Stimulated activated CD8-positive, alpha-beta memory T cell treated with anti-CD3 and anti-CD28 coated beads, Interleukin-4, amount 100 ng/mL, for 48 hours (primary cell): ENCODE data around the gene MCFD2.
"Not testable (repeated sequence)": the region's sequence is repeated elsewhere in the genome, so short reads cannot be mapped to it uniquely, and the experiment has no call there.

Experiments used
- DNase-seq: peaks from one replicate; pipeline ENCODE4 v3.0.0-alpha.2; 2020

The MCFD2 gene

DNA sequence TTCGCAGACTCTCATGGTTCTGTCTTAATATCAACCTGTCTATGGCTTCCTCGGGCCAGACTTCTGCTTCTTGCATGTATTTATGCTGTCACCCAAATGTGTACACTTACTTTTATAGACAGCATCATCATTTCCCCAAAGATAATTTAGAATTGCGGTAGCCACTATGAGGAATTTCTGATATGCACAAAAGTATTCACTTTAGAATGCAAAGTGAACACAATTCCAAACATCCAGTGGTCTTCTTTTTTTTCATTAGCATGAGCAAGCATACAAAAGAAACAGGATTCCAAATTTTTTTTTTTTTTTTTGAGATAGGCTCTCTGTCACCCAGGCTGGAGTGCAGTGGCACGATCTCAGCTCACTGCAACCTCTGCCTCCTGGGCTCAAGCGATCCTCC lies 21.0 kb upstream of the MCFD2 start:
- DNase-seq = no peak

DNA sequence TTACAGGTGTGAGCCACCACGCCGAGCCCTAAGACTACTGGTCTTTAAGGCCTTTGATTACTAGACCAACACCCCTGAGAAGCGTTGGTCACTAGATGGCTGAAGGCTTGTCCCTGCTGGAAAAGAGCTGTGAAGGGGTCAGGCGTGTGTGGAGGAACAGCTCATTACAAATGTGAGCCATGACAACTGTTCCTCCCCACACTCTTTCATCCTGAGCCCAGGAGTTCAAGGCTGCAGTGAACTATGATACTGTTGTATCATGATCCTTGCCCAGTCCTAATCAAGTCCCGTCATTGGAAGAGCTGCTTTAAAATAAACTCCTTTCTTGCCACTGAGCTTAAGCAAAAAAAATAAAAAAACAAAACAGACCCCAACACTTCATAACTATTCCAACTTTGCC lies 19.5 kb upstream of the MCFD2 start:
- no peak for DNase-seq

DNA sequence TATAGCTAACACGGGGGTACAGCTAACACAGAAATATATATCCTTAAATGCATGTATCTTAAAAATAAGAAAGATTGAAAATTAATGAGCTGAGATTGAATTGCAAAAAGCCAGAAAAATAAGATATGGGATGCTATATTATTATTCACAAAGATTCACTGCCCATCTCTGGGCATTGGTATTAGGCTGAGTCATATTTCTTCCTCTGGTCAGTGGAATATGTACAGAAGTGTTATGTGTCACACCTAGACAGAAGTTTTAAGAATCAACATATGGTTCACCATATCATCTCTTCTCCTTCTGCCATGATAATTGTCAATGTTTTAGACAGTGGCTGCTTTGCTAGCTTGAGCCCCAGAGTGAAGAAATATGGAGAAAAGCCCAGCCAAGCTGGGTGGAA lies 14.0 kb upstream of the MCFD2 start:
- no peak for DNase-seq

DNA sequence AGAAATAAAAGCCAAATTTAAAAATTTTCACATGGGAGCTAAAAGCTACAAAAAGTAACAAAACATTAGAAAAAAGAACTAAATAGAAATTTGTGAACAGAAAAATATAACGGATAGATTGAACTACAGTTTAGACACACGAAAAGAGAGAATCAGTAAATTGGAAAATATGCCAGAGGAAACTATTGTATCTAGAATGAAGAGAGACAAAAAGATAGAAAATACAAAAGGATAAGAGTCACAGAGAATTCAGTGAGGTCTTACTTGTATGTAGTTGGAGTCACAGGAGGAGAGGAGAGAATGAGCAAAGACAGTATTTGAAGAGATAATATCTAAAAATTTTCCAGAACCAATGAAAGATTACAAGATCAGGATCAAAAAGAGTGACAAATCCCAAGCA lies 11.3 kb upstream of the MCFD2 start:
- DNase-seq = no peak

DNA sequence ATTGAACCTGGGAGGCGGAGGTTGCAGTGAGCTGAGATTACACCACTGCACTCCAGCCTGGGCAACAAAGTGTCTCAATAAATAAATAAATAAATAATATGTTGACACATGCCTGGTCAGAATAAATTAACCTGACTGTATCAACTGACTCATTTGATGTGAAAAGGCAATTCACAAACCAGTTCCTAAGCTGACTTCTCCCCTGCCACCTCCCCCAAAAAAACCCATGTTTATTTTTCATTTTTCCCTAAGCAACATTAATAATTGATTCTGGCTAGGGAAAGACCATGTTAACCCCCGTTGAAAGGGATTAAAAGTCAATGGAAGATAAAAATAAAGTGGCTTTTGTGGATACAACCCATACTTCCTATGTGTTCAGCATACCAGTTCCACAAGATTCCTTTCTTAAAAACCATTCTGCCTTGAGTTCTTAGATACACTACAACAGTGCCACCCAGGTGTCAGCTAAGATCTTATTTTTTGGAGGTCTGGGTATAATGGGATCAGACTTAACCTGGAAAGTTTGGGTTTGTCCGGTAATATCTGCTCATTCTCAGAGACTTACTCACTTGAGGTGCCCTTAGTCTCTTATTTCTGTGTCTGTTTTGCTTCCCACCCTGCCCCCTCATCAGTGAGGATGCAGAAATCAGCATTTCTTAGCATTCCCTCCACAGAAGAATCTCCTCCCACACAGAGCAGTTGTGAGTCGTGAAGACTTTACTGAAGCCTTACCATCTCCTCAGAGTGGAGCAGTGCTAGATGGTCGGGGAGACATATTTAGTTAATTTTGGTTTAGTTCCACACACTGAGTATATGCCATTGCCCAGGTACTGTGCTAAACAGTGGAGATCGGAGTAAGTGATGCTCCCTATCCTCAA lies 10.1 kb upstream of the MCFD2 start:
- DNase-seq = no peak

DNA sequence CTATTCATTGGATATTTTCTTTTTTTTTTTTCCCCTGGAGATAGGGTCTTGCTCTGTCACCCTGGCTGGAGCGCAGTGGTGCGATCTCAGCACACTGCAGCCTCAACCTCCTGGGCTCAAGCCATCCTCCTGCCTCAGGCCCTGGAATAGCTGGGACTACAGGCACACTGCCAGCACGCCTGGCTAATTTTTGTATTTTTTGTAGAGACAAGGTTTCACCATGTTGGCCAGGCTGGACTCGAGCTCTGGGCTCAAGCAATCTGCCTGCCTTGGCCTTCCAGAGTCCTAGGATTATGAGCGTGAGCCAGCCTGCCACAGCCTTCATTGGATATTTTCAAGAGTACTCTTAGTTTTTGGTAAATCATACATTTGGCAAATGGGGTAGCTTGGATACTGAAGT lies 9.0 kb upstream of the MCFD2 start:
- no peak for DNase-seq

DNA sequence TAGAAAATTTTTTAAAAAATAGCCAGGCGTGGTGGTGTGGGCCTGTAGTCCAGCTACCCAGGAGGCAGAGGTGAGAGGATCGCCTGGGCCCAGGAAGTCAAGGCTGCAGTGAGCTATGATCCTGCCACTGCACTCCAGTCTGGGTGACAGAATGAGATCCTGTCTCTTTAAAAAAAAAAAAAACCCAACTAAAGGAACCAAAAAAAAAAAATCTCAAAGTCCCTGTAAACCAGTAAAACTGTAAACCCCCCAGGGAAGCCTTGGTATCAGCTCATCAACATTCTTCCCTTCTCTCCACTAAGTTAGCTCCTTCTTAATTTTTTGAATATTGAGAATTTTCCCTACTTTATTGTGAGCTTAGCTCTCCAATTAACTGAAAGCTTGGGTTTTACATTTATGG lies 8.4 kb upstream of the MCFD2 start:
- no peak for DNase-seq

DNA sequence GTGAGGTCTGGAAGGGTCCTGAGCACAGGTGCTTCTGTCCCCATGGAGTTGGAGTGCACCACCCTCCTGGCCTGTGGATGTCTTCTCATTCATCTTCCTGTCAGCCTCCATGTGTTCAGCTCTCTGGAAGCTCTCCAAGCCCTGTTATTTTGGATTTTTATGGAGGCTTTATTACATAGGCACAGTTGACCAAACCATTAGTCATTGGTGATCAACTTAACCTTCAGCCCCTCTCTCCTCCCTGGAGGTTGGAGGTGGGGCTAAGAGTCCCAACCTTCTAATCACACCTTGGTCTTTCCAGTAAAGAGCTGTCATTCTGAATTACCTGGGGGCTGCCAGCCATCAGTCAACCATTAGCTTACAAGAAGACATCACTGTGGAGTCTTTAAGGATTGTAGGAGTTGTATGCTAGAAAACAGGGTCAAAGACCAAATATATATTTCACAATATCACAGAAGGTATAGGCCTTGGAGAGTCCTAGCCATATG lies 7.5 kb upstream of the MCFD2 start:
- DNase-seq = no peak

DNA sequence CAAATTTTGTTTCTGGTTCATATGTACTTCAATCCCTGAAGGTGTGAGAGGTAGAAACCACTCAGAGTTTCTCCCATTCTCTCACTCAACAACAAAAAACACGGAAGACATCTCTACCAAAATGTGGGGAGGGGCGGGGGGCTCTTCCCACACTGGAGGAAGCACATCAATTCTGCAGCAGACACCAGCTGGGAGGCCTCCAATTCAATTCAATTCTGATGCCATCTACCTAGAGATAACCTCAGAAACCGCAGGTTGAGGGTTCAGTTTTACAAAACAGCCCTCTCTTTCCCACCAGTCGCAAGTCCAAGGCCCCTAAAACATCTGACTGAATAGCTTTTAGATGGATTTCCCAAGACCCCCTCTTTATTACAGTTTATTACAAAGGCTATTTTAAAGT lies 7.0 kb upstream of the MCFD2 start:
- no peak for DNase-seq

DNA sequence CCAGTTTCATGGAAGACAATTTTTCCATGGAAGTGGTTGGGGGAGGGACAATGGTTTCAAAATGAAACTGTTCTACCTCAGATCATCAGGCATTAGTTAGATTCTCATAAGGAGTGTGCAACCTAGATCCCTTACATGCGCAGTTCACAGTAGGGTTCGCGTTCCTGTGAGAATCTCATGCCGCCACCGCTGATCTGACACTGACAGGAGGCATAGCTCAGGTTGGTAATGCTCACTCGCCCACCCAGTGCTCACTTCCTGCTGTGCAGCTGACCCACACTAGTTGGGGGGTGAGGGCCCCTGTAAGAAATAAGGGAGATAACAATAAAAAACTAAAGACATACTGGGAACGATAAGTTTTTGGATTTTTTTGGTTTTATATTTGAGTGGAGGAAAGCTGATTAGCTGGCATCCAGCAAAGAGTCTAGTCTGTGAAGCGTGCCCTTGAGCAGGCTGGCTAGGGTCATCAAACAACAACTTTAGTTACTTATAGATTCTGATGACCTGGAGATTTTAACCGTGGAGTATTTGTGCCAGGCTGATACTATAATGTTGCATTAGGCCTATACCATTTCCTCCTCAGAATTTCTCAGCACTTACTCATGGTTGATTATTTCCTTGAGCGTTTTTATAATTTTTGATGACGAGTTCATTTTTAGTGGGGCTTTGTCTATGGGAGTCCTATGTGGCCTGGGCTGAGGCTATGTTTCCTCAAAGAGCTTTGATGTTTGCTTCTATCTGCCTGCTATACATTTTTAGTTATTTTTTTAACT lies 6.3 kb upstream of the MCFD2 start:
- DNase-seq = no peak

DNA sequence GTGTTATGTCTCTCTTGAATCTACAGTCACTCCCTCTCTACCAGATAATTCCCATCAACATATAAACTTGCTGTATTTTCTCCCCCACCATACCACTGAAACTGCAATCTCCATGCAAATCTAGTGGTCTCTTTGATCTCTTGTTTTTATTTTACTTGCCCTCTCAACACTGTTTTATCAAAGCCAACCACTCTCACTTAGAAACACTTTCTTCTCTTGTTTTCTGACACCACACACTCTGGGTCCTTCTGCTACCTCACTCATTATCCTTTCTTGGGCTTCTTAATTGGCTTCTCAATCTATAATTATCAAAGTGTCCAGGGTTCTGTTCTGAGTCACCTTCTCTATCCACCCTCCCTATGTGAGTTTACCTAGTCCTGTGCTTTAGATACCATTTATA lies 2.0 kb upstream of the MCFD2 start:
- DNase-seq = no peak

DNA sequence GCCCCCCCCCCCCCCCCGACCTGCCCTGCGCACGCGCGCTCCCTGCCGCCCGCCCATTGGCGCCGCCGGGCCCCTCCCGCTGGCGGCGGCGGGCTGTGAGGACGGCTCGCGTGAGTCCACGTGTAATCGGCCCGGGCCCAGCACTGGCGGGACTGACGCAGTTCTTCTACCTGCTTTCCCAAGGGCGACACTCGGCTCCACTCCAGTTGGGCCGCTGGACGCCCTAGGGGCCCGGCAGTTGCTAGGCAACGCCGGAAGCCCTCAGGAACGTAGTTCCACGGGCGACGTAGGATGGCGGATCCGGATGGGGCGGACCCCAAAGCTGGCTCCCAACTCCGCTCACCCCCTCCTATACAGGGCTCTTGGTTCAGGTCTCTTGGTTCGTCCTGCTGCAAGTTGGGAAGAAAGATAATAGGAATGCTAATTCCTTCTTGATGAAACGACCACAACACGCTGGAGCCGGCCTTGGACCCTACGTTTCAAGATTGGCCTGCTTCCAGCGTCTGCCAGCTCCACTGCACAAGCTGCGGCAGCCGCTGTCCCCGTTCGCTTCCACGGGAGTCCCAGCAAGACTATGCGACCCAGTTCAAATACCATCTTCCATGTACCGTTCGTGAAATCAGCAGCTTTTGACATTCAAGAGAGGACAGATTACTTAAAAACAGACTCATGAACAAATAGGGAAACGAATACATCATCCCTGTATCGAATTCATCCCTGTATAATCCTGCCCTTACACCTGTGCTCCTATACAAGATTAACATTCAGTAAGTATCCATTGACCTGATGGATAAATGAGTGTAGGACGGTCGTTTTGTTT lies 415 bp upstream of the MCFD2 start:
- DNase-seq = peak; percentile 80

DNA sequence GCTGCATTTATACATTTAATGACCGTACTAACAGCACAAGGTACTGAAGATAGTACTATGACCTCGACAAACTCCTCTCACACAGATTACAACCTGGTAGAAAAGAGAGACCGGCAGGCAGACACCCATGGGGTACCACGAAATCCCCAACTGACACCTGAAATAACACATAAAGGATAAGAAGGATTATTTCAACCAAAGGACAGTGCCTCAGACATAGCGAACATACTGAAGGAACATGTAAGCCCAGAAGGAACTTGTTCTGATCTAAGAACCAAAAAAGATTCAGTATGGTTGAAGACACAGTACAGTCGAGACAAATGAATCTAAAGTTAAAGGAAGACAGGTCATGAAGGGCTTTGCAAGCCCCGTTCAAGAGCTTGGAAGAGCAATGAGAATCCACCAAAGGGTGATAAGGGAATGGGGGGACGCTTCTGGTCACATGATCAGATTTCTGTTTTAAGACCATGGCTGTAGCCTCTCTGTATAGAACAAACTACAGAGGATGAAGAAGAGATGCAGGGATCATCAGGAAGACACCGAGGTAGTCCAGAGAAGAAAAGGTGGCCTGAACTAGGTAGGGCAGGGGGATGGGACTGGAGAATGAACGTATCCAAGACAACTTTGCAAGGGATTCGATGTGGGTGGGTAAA lies 902 bp downstream of the MCFD2 start:
- DNase-seq = no peak

DNA sequence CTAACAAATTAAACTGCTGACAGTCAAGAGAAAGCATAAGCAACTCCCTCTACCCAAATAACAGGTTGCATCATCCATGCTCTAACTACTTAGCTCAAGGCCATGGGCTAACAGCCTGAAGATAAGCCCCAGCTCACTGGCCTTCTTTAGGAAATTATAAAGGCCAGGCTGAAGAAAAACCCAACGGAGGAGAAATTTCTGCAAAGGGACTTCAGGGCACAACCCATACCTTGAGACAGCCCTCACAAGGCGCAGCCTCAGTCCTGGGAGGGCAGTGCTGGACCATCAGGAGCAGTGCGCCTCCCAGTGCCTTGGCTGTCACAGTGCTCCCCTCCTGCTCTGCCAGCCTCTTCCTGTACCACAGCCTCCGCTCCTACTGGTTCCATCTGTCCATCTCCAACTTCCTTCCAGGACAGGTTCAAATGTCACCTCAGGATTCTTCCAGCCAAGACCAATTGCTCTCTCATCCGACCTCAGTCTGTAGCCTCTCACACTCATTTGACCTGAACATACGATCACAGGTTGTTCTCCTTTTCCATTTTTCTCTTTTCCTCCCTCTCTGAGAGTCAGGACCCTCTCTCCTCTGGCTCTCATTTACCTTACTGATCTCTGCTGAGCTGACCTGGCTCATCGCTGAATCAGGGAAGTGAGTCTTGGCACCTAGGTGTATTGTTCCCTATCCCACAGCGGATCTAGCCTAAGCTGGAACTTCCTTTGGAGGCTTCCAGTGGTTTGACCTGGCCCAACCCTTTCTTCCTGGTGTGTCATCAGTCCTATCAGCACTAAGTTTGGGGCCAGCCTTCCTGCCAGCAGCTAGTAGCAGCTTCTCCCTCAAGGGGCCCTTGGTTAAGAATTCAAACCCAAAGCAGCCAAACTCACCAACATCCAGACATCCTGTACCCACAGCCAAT lies 1.9 kb downstream of the MCFD2 start:
- no peak for DNase-seq

DNA sequence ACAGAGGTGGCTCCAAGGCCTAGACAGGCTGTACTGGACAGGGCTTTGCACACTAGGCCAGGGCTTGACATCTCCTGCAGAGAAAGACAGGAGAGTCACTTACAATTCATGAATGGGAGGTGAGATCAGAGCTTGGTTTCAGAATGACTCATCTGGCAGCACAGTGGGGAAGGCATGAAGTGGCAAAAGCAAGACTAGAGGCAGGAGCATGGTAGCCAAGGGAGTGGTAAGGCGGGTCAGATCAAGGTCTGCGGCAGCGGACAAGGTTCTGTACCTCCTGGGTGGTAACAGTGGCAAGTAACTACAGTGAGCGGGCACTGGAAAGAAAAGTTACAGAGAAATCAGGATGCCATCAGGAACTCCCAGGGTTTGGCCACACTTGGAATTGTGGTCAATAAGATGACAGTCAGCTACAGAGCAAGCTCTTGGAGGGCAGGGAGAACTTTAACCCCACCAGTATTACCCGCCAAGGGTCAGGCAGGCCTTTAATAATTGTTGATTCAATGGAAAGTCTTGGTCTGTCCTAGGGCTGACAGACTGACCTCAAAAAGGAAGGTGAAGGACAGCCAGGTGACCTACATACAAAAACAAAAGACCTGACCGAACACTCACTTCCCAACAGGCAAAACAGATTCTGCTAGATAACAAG lies 5.7 kb downstream of the MCFD2 start:
- peak; percentile 53 for DNase-seq

DNA sequence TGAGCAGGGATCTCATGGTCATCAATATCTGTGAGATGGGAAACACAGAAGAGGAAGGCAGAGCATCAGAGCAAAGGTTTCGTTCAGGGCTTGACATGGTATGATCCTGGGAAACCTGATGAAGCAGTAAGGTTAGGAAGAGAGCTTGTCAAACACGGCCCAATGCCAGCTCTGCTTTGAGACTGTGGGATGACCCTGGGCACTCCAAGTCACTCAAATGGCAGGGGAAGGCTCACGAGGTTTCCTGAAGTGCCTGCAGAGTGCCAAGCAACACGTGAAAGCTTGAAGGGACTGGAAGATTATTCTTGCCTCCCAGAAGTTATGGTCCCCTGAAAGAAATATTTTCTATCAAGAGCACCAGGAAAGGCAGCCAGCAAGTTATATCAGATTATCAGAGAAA lies 6.5 kb downstream of the MCFD2 start:
- DNase-seq = no peak

DNA sequence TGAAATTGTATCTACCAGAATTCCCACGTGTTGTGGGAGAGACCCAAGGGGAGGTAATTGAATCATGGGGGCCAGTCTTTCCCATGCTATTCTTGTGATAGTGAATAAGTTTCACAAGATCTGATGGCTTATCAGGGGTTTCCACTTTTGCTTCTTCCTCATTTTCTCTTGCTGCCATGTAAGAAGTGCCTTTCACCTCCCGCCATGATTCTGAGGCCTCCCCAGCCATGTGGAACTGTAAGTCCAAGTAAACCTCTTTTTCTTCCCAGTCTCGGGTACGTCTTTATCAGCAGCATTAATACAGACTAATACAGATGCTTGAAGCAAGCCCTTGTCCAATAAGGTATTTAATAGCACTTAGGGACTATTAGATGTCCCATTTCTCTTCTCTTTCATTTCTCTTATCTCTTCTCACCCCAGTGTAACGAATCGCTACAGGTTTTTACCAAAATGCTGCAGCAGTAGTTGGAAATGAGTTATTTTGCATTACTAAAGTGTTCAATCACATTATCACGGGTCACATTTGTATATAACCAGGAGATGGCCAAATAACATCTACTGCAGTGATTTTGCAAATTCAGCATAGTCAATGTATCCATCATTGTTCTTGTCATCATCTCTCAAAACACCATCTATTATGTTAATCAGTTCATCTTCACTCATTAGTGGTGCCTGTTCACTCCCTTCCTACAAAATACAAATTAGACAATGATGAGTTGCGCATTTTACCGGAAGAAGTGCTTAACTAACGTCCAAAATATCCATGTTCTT lies 10.5 kb downstream of the MCFD2 start:
- DNase-seq = not testable (repeated sequence)

DNA sequence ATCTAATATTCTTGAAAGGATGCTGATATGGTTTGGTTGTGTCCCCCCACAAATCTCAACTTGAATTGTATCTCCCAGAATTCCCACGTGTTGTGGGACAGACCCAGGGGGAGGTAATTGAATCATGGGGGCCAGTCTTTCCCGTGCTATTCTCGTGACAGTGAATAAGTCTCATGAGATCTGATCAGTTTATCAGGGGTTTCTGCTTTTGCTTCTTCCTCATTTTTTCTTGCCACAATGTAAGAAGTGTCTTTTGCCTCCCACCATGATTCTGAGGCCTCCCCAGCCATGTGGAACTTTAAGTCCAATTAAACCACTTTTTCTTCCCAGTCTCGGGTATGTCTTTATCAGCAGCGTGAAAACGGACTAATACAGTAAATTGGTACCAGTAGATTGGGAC lies 12.6 kb downstream of the MCFD2 start:
- not testable (repeated sequence) for DNase-seq

DNA sequence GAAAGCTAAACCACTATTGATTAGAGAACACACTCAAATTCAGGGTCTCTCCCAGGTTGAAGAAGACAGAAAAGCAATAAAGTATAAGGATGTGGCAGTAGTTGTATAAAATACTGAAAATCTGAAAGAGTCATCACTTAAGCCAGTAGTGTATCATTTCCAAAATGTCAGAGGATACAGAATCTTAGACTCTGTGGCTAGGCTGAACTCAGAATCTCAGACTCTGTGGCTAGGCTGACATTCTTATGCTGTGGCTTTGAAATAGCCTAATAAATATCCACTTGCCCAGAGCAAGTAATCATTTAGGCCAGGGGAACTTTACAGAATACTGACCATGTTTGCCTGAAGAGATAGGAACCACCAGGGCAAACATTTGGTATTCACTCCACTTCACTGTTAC lies 13.1 kb downstream of the MCFD2 start:
- no peak for DNase-seq

DNA sequence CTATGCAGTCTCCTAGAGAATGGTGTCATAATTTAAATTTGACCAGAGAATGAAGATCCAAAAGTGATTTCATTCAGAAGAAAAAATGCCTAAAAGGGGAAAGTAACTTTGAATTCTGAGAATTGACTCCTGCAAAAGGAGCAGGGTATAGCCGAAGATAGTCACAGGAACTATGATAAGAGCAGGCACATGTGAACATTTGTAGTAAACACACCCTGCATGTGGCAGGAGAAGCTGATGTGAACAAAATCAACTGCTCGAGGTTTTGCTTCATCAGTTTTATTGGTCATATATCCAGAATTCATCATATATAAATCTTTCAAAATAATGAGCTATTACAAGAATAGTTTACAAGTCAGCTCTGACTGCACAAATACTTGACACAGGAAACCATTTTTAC lies 14.0 kb downstream of the MCFD2 start:
- DNase-seq = no peak
